ENCODE measurements around the gene PTPRG. TPM values are rescaled to one million over a fixed set of nuclear protein-coding genes. Genes with fewer than 3 reads are reported as not detected.

Gene PTPRG
- total and polyA plus RNA-seq, 4 donors, result 3.6 to 35.6 (median 8.1) TPM

DNA sequence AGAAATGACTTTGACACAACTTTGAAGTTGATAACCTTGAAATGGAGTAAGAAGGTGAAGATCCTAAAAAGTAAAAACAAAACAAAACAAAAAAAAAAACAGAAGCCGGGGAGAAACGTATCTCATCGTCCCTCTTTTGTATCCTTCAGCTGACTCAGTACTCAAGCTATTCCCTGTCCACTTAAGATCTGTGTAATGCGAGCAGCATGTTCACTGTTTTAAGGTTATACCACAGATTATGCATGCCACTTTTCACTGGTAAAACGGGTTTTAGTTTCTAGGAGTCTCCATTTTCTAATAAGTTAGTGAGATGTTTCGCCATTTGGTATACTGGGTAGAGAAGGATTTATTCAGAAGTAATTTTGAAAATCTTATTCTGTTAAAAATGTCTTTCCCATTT, 487.7 kb downstream of the PTPRG start:
- H3K27me3 ChIP-seq (ENCODE audit: control insufficient read depth in 4 of 4, insufficient read depth in 4 of 4, low read length in 3 of 4), result no peaks in the 10 kb centered on the region
- no peak overlapping the region for H3K4me3 ChIP-seq (ENCODE audit: low read depth in 1 of 3, low read length in 3 of 3)
- no peaks in the 10 kb centered on the region for H3K4me1 ChIP-seq (ENCODE audit: control insufficient read depth in 4 of 4, insufficient read depth in 4 of 4, low read length in 3 of 4)
- H3K9me3 ChIP-seq (ENCODE audit: control insufficient read depth in 4 of 4, low read length in 3 of 4), result no peaks in the 10 kb centered on the region
- no peaks in the 10 kb centered on the region for H3K36me3 ChIP-seq (ENCODE audit: control insufficient read depth in 4 of 4, insufficient read depth in 3 of 4, low read depth in 1 of 4, low read length in 3 of 4)
- 94% methylated on average over 6 of the region's 6 CpGs for WGBS
- H3K9ac ChIP-seq (ENCODE audit: low read depth in 1 of 2, low read length in 2 of 2), result no peak overlapping the region
- DNase-seq (ENCODE audit: low spot score), result no peak
- no peak overlapping the region for H3K27ac ChIP-seq (ENCODE audit: low read depth in 1 of 2, low read length in 2 of 2)
- TF ChIP-seq HNF4G (IDR thresholded peaks at IDR 0.05) (no peak), GABPA (IDR thresholded peaks at IDR 0.05 in 1 of 2, conservative IDR thresholded peaks at IDR 0.05 in 1 of 2) (no peak), HNF4A (conservative IDR thresholded peaks at IDR 0.05) (no peak)
- TF ChIP-seq, protein P1, sequence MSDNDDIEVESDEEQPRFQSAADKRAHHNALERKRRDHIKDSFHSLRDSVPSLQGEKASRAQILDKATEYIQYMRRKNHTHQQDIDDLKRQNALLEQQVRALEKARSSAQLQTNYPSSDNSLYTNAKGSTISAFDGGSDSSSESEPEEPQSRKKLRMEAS (IDR thresholded peaks at IDR 0.05), result no peak

DNA sequence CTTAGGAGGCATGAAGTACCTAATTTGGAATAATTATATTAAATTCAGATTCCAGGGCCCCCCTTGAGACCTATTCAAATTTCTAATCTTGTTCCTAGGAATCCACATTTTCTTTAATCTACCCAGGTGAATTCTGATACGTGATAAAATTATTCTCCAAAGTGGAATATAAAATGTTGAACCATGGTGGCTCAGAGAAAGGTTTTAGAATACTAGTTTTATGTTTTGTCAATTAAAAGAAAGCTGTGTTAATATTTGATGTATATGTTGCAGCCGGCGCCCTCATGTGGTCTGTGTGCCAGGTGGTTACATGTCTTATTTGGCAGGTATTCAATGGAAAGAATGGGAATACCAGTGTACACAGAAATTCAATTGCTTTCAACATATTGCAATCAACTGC, 490.1 kb downstream of the PTPRG start:
- no peaks in the 10 kb centered on the region for H3K4me1 ChIP-seq (ENCODE audit: control insufficient read depth in 4 of 4, insufficient read depth in 4 of 4, low read length in 3 of 4)
- no peaks in the 10 kb centered on the region for H3K27me3 ChIP-seq (ENCODE audit: control insufficient read depth in 4 of 4, insufficient read depth in 4 of 4, low read length in 3 of 4)
- no peaks in the 10 kb centered on the region for H3K9me3 ChIP-seq (ENCODE audit: control insufficient read depth in 4 of 4, low read length in 3 of 4)
- TF ChIP-seq HNF4G (IDR thresholded peaks at IDR 0.05) (no peak), TAF1 (conservative IDR thresholded peaks at IDR 0.05) (no peak), RAD21 (IDR thresholded peaks at IDR 0.05) (peak; percentile 39 to 52), YY1 (IDR thresholded peaks at IDR 0.05) (no peak)
- TF ChIP-seq, protein P2, sequence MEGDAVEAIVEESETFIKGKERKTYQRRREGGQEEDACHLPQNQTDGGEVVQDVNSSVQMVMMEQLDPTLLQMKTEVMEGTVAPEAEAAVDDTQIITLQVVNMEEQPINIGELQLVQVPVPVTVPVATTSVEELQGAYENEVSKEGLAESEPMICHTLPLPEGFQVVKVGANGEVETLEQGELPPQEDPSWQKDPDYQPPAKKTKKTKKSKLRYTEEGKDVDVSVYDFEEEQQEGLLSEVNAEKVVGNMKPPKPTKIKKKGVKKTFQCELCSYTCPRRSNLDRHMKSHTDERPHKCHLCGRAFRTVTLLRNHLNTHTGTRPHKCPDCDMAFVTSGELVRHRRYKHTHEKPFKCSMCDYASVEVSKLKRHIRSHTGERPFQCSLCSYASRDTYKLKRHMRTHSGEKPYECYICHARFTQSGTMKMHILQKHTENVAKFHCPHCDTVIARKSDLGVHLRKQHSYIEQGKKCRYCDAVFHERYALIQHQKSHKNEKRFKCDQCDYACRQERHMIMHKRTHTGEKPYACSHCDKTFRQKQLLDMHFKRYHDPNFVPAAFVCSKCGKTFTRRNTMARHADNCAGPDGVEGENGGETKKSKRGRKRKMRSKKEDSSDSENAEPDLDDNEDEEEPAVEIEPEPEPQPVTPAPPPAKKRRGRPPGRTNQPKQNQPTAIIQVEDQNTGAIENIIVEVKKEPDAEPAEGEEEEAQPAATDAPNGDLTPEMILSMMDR (IDR thresholded peaks at IDR 0.05; ENCODE audit: low read depth, low read length, missing input control), result no peak
- TF ChIP-seq, protein P3, sequence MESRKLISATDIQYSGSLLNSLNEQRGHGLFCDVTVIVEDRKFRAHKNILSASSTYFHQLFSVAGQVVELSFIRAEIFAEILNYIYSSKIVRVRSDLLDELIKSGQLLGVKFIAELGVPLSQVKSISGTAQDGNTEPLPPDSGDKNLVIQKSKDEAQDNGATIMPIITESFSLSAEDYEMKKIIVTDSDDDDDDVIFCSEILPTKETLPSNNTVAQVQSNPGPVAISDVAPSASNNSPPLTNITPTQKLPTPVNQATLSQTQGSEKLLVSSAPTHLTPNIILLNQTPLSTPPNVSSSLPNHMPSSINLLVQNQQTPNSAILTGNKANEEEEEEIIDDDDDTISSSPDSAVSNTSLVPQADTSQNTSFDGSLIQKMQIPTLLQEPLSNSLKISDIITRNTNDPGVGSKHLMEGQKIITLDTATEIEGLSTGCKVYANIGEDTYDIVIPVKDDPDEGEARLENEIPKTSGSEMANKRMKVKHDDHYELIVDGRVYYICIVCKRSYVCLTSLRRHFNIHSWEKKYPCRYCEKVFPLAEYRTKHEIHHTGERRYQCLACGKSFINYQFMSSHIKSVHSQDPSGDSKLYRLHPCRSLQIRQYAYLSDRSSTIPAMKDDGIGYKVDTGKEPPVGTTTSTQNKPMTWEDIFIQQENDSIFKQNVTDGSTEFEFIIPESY (IDR thresholded peaks at IDR 0.05), result no peak
- TF ChIP-seq, protein P1 (IDR thresholded peaks at IDR 0.05), result no peak
- no peak for DNase-seq (ENCODE audit: low spot score)
- 72% methylated on average over 3 of the region's 3 CpGs for WGBS
- H3K36me3 ChIP-seq (ENCODE audit: control insufficient read depth in 4 of 4, insufficient read depth in 3 of 4, low read depth in 1 of 4, low read length in 3 of 4), result no peaks in the 10 kb centered on the region
- H3K9ac ChIP-seq (ENCODE audit: low read depth in 1 of 2, low read length in 2 of 2), result no peak overlapping the region
- no peak overlapping the region for H3K4me3 ChIP-seq (ENCODE audit: low read depth in 1 of 3, low read length in 3 of 3)
- no peak overlapping the region for H3K27ac ChIP-seq (ENCODE audit: low read depth in 1 of 2, low read length in 2 of 2)

DNA sequence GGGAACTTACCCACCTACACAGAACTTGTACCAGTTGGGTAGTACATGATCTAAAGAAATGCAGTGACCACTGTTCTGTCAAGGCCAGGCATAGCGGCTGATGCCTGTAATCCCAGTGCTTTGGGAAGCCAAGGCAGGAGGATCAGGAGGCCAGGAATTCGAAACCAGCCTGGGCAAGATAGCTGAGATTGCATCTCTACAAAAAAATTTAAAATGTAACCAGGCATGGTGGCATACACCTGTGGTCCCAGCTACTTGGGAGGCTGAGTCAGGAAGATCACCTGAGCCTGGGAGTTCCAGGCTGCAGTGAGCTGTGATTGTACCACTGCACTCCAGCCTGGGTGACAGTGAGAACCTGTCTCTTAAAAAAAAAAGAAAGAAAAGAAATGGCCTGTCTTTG, 491.0 kb downstream of the PTPRG start:
- 95% methylated on average over 2 of the region's 2 CpGs for WGBS
- no peaks in the 10 kb centered on the region for H3K9me3 ChIP-seq (ENCODE audit: control insufficient read depth in 4 of 4, low read length in 3 of 4)
- no peak for DNase-seq (ENCODE audit: low spot score)
- H3K9ac ChIP-seq (ENCODE audit: low read depth in 1 of 2, low read length in 2 of 2), result no peak overlapping the region
- H3K36me3 ChIP-seq (ENCODE audit: control insufficient read depth in 4 of 4, insufficient read depth in 3 of 4, low read depth in 1 of 4, low read length in 3 of 4), result no peaks in the 10 kb centered on the region
- no peak overlapping the region for H3K4me3 ChIP-seq (ENCODE audit: low read depth in 1 of 3, low read length in 3 of 3)
- H3K4me1 ChIP-seq (ENCODE audit: control insufficient read depth in 4 of 4, insufficient read depth in 4 of 4, low read length in 3 of 4), result peaks cover 0 to 4% (median 1%) of the 10 kb centered on the region in 4 donors
- H3K27me3 ChIP-seq (ENCODE audit: control insufficient read depth in 4 of 4, insufficient read depth in 4 of 4, low read length in 3 of 4), result no peaks in the 10 kb centered on the region
- H3K27ac ChIP-seq (ENCODE audit: low read depth in 1 of 2, low read length in 2 of 2), result no peak overlapping the region
- no peak for TF ChIP-seq FOXA2 (IDR thresholded peaks at IDR 0.05)

Measured in liver (tissue), 9 donors.